GM23338 (cell line): ENCODE measurements around the gene FGF11. TPM values are rescaled to one million over a fixed set of nuclear protein-coding genes. Genes with fewer than 3 reads are reported as not detected.

ENCODE experiments used
- ATAC-seq: fragments of 200-7000 bp; cut with Tn5 transposase; 3 replicates; pipeline ENCODE4 v1.9.1; 2020
- DNase-seq: peaks from one replicate; pipeline ENCODE4 v3.0.0-alpha.2; 2015; ENCODE audit warnings: low spot score
- H2AFZ ChIP-seq: fragments of 200-600 bp; sonication (generic); 2 replicates; pipeline ENCODE4 v1.8.0; 2016; ENCODE audit warnings: antibody characterized with exemption, mild to moderate bottlenecking, moderate library complexity
- H3F3A ChIP-seq: fragments of 200-600 bp; sonication (generic); replicated peaks from 2 replicates; pipeline ENCODE4 v1.8.0; 2017; ENCODE audit warnings: antibody characterized with exemption, mixed run types, low read depth
- H3K27ac ChIP-seq: fragments of 200-600 bp; sonication (generic); 2 replicates; pipeline ENCODE4 v1.6.1; 2016; ENCODE audit warnings: low read depth
- H3K27me3 ChIP-seq: fragments of 200-600 bp; sonication (generic); 2 replicates; pipeline ENCODE4 v1.8.0; 2016; ENCODE audit warnings: mild to moderate bottlenecking, mixed run types, moderate library complexity; ENCODE audit not compliant: insufficient read depth
- H3K36me3 ChIP-seq: fragments of 200-600 bp; sonication (generic); 2 replicates; pipeline ENCODE4 v1.8.0; 2016; ENCODE audit warnings: mild to moderate bottlenecking; ENCODE audit not compliant: insufficient read depth
- H3K4me1 ChIP-seq: fragments of 200-600 bp; sonication (generic); 2 replicates; pipeline ENCODE4 v1.8.0; 2016; ENCODE audit warnings: mild to moderate bottlenecking, moderate library complexity; ENCODE audit not compliant: insufficient read depth
- H3K4me2 ChIP-seq: fragments of 200-600 bp; sonication (generic); 2 replicates; pipeline ENCODE4 v1.7.1; 2017; ENCODE audit warnings: mixed run types
- H3K4me3 ChIP-seq: fragments of 200-600 bp; sonication (generic); 2 replicates; pipeline ENCODE4 v1.6.1; 2016; ENCODE audit warnings: mixed run types
- H3K79me2 ChIP-seq: fragments of 200-600 bp; sonication (generic); replicated peaks from 2 replicates; pipeline ENCODE4 v1.8.0; 2017; ENCODE audit warnings: mild to moderate bottlenecking; ENCODE audit not compliant: insufficient read depth
- H3K9me2 ChIP-seq: fragments of 200-600 bp; sonication (generic); 2 replicates; pipeline ENCODE4 v1.8.0; 2017; ENCODE audit not compliant: insufficient read depth
- H4K20me1 ChIP-seq: fragments of 200-600 bp; sonication (generic); replicated peaks from 2 replicates; pipeline ENCODE4 v1.8.0; 2017; ENCODE audit warnings: mild to moderate bottlenecking; ENCODE audit not compliant: insufficient read depth
- H3K27ac Mint-ChIP-seq: 2 replicates; pipeline ENCODE4 v1.8.0; 2020; ENCODE audit warnings: inconsistent platforms, mild to moderate bottlenecking, moderate library complexity, mixed read lengths
- H3K27me3 Mint-ChIP-seq: 3 replicates; pipeline ENCODE4 v1.8.0; 2022; ENCODE audit warnings: low read depth, mild to moderate bottlenecking, moderate library complexity, mixed read lengths, inconsistent platforms; ENCODE audit not compliant: insufficient read depth, poor library complexity
- H3K36me3 Mint-ChIP-seq: 3 replicates; pipeline ENCODE4 v1.8.0; 2021; ENCODE audit warnings: low read depth, mild to moderate bottlenecking, inconsistent platforms, moderate library complexity, mixed read lengths
- H3K4me1 Mint-ChIP-seq: 3 replicates; pipeline ENCODE4 v1.8.0; 2020; ENCODE audit warnings: mild to moderate bottlenecking, inconsistent platforms, mixed read lengths
- H3K4me3 Mint-ChIP-seq: 3 replicates; pipeline ENCODE4 v1.8.0; 2021; ENCODE audit warnings: moderate library complexity, mild to moderate bottlenecking, inconsistent platforms, mixed read lengths
- H3K9me3 Mint-ChIP-seq: 3 replicates; pipeline ENCODE4 v1.8.0; 2020; ENCODE audit warnings: moderate library complexity, mild to moderate bottlenecking, inconsistent platforms, mixed read lengths
- EZH2 ChIP-seq: fragments of 200-600 bp; sonication (generic); IDR thresholded peaks from one replicate; pipeline ENCODE4 v1.8.0; 2017; ENCODE audit warnings: antibody characterized with exemption, mild to moderate bottlenecking, low read depth; ENCODE audit not compliant: unreplicated experiment
- JUNB ChIP-seq: IDR thresholded peaks from one replicate; pipeline ENCODE4 v1.6.1; 2016; ENCODE audit warnings: antibody characterized with exemption; ENCODE audit not compliant: unreplicated experiment
- NANOG ChIP-seq: IDR thresholded peaks from 2 replicates; pipeline ENCODE4 v1.6.1; 2016; ENCODE audit warnings: antibody characterized with exemption, borderline replicate concordance
- POLR2AphosphoS5 ChIP-seq: IDR thresholded peaks from 2 replicates; pipeline ENCODE4 v1.6.1; 2016; ENCODE audit warnings: antibody characterized with exemption, low read depth
- ZNF114 ChIP-seq: fragments of 250-450 bp; sonication (Bioruptor Pico); IDR thresholded peaks from 2 replicates; pipeline ENCODE4 v1.5.0; 2020; ENCODE audit warnings: mild to moderate bottlenecking, moderate library complexity
- polyA plus RNA-seq: library from polyadenylated mRNA; unstranded; fragments of >200 nt; fragmentation: Nextera tagmentation; extraction: Ambion mirVana; gene quantifications from 2 replicates; pipeline ENCODE4 v1.2.1, GENCODE V29; 2016
- total RNA-seq: library from RNA; depleted of rRNA; stranded (reverse); fragments of >200 nt; shearing (Covaris generic); gene quantifications from 2 replicates; pipeline ENCODE4 v1.2.3, GENCODE V29; 2014
- TF ChIP-seq, protein P1 (sequence below): fragments of 250-450 bp; sonication (Bioruptor Pico); IDR thresholded peaks from 2 replicates; pipeline ENCODE4 v1.5.0; 2020; ENCODE audit warnings: mild to moderate bottlenecking, moderate library complexity
- TF ChIP-seq, protein P2 (sequence below), 2 experiments: fragments of 200-600 bp in 1 of 2; sonication (generic) in 1 of 2; conservative IDR thresholded peaks; 2 replicates each; pipeline versions ENCODE4 v1.5.1 to v1.6.1; 2016 to 2017; ENCODE audit warnings: antibody characterized with exemption in 2 of 2, low read depth in 2 of 2, mild to moderate bottlenecking in 2 of 2, moderate library complexity in 1 of 2

Gene FGF11
- total and polyA plus RNA-seq, 2 experiments from 2014 or later = 11.1 to 16.6 TPM

- peaks cover 100% of the 10 kb centered on the region for H3K79me2 ChIP-seq
- DNase-seq = no peak
- no peaks in the 10 kb centered on the region for H3K36me3 ChIP-seq
- no peak overlapping the region for H3K27ac Mint-ChIP-seq
- no peaks in the 10 kb centered on the region for H3K9me3 Mint-ChIP-seq
- peaks cover 23% of the 10 kb centered on the region; the same call in 1 of the 2 replicates for H3F3A ChIP-seq
- H3K9me2 ChIP-seq = no peaks in the 10 kb centered on the region
- no peak overlapping the region for H2AFZ ChIP-seq
- peaks cover 29% of the 10 kb centered on the region for H3K4me1 Mint-ChIP-seq
- no peak overlapping the region for H3K4me2 ChIP-seq
- H3K27me3 ChIP-seq = no peaks in the 10 kb centered on the region
- peaks cover 13% of the 10 kb centered on the region for H3K4me1 ChIP-seq
- no peak for ATAC-seq
- H4K20me1 ChIP-seq = peaks cover 63% of the 10 kb centered on the region
- no peak overlapping the region for H3K4me3 Mint-ChIP-seq
- H3K27me3 Mint-ChIP-seq = peaks cover 15% of the 10 kb centered on the region
- H3K27ac ChIP-seq = no peak overlapping the region
- H3K4me3 ChIP-seq = no peak overlapping the region
- no peak for TF ChIP-seq JUNB
- TF ChIP-seq, protein P1, sequence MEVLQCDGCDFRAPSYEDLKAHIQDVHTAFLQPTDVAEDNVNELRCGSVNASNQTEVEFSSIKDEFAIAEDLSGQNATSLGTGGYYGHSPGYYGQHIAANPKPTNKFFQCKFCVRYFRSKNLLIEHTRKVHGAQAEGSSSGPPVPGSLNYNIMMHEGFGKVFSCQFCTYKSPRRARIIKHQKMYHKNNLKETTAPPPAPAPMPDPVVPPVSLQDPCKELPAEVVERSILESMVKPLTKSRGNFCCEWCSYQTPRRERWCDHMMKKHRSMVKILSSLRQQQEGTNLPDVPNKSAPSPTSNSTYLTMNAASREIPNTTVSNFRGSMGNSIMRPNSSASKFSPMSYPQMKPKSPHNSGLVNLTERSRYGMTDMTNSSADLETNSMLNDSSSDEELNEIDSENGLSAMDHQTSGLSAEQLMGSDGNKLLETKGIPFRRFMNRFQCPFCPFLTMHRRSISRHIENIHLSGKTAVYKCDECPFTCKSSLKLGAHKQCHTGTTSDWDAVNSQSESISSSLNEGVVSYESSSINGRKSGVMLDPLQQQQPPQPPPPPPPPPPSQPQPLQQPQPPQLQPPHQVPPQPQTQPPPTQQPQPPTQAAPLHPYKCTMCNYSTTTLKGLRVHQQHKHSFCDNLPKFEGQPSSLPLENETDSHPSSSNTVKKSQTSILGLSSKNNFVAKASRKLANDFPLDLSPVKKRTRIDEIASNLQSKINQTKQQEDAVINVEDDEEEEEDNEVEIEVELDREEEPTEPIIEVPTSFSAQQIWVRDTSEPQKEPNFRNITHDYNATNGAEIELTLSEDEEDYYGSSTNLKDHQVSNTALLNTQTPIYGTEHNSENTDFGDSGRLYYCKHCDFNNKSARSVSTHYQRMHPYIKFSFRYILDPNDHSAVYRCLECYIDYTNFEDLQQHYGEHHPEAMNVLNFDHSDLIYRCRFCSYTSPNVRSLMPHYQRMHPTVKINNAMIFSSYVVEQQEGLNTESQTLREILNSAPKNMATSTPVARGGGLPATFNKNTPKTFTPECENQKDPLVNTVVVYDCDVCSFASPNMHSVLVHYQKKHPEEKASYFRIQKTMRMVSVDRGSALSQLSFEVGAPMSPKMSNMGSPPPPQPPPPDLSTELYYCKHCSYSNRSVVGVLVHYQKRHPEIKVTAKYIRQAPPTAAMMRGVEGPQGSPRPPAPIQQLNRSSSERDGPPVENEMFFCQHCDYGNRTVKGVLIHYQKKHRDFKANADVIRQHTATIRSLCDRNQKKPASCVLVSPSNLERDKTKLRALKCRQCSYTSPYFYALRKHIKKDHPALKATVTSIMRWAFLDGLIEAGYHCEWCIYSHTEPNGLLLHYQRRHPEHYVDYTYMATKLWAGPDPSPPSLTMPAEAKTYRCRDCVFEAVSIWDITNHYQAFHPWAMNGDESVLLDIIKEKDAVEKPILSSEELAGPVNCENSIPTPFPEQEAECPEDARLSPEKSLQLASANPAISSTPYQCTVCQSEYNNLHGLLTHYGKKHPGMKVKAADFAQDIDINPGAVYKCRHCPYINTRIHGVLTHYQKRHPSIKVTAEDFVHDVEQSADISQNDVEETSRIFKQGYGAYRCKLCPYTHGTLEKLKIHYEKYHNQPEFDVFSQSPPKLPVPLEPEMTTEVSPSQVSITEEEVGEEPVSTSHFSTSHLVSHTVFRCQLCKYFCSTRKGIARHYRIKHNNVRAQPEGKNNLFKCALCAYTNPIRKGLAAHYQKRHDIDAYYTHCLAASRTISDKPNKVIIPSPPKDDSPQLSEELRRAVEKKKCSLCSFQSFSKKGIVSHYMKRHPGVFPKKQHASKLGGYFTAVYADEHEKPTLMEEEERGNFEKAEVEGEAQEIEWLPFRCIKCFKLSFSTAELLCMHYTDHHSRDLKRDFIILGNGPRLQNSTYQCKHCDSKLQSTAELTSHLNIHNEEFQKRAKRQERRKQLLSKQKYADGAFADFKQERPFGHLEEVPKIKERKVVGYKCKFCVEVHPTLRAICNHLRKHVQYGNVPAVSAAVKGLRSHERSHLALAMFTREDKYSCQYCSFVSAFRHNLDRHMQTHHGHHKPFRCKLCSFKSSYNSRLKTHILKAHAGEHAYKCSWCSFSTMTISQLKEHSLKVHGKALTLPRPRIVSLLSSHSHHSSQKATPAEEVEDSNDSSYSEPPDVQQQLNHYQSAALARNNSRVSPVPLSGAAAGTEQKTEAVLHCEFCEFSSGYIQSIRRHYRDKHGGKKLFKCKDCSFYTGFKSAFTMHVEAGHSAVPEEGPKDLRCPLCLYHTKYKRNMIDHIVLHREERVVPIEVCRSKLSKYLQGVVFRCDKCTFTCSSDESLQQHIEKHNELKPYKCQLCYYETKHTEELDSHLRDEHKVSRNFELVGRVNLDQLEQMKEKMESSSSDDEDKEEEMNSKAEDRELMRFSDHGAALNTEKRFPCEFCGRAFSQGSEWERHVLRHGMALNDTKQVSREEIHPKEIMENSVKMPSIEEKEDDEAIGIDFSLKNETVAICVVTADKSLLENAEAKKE (CRISPR knock-in tag) = no peak
- no peak for TF ChIP-seq EZH2
- peaks cover 52% of the 10 kb centered on the region for H3K36me3 Mint-ChIP-seq
These were observed 50.8 kb downstream of the FGF11 start for GRCh38 chr17:7490144-7490543.

- H3K27ac Mint-ChIP-seq = no peak overlapping the region
- Histone ChIP-seq H2AFZ (no peak overlapping the region), H3K79me2 (peaks cover 94% of the 10 kb centered on the region), H3K36me3 (0 out of 2 replicates have a peak, but pooled peaks cover 3% of the 10 kb centered on the region), H3K4me3 (no peak overlapping the region), H3K27me3 (no peaks in the 10 kb centered on the region), H3K27ac (no peak overlapping the region), H4K20me1 (peaks cover 53% of the 10 kb centered on the region), H3K9me2 (no peaks in the 10 kb centered on the region), H3F3A (0 out of 2 replicates have a peak, but pooled peaks cover 14% of the 10 kb centered on the region), H3K4me1 (peaks cover 4% of the 10 kb centered on the region; the same call in 1 of the 2 replicates), H3K4me2 (no peak overlapping the region)
- peaks cover 14% of the 10 kb centered on the region for H3K27me3 Mint-ChIP-seq
- H3K36me3 Mint-ChIP-seq = peaks cover 57% of the 10 kb centered on the region
- H3K9me3 Mint-ChIP-seq = no peaks in the 10 kb centered on the region; the same call in 2 of the 3 replicates
- no peak for ATAC-seq
- DNase-seq = no peak
- H3K4me3 Mint-ChIP-seq = no peak overlapping the region; the same call in 2 of the 3 replicates
- TF ChIP-seq POLR2AphosphoS5 = no peak
- TF ChIP-seq, protein P2, sequence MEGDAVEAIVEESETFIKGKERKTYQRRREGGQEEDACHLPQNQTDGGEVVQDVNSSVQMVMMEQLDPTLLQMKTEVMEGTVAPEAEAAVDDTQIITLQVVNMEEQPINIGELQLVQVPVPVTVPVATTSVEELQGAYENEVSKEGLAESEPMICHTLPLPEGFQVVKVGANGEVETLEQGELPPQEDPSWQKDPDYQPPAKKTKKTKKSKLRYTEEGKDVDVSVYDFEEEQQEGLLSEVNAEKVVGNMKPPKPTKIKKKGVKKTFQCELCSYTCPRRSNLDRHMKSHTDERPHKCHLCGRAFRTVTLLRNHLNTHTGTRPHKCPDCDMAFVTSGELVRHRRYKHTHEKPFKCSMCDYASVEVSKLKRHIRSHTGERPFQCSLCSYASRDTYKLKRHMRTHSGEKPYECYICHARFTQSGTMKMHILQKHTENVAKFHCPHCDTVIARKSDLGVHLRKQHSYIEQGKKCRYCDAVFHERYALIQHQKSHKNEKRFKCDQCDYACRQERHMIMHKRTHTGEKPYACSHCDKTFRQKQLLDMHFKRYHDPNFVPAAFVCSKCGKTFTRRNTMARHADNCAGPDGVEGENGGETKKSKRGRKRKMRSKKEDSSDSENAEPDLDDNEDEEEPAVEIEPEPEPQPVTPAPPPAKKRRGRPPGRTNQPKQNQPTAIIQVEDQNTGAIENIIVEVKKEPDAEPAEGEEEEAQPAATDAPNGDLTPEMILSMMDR (conservative IDR thresholded peaks at IDR 0.05; ENCODE audit: low read depth in 2 of 2) = no peak
- no peak for TF ChIP-seq NANOG
- TF ChIP-seq ZNF114 = no peak
- peaks cover 19% of the 10 kb centered on the region for H3K4me1 Mint-ChIP-seq
These were observed 52.3 kb downstream of the FGF11 start for GRCh38 chr17:7491583-7491982.
